GM15510 (cell line): Measurements from ENCODE around the gene ASB4.

ENCODE experiments used
- POLR2A ChIP-seq: IDR thresholded peaks from 3 replicates; pipeline ENCODE4 v1.6.1; 2011; ENCODE audit warnings: borderline replicate concordance; ENCODE audit not compliant: insufficient read length; ENCODE audit errors: extremely low read depth

ASB4 gene, protein sequence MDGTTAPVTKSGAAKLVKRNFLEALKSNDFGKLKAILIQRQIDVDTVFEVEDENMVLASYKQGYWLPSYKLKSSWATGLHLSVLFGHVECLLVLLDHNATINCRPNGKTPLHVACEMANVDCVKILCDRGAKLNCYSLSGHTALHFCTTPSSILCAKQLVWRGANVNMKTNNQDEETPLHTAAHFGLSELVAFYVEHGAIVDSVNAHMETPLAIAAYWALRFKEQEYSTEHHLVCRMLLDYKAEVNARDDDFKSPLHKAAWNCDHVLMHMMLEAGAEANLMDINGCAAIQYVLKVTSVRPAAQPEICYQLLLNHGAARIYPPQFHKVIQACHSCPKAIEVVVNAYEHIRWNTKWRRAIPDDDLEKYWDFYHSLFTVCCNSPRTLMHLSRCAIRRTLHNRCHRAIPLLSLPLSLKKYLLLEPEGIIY

GRCh38 chr7:95485391-95486123 lies at the start of gene ASB4:
Gene ASB4, plus strand, starts transcription at chr7:95485943. Its CDS starts 29 bp downstream, at chr7:95485972.
- TF ChIP-seq POLR2A = no peak

DNA sequence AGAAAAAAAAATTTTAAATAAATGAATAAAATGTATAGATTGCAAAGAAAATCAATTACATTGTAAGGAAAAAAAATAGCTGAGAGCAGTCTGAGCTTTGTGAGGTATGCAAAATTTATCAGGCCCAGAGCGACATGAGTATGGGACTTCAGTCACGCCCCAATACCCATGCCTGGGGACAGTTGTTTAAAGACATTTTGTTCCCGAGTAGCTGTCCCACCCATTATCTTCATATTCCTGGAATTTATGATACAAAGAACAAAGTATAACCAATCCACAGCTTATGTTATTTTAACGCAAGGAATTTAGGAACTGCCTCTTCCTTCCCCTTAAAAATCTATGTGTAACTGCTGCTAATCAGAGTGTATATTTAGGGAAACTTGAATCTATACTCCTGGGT lies 49.3 kb upstream of the ASB4 start:
- TF ChIP-seq POLR2A = no peak

DNA sequence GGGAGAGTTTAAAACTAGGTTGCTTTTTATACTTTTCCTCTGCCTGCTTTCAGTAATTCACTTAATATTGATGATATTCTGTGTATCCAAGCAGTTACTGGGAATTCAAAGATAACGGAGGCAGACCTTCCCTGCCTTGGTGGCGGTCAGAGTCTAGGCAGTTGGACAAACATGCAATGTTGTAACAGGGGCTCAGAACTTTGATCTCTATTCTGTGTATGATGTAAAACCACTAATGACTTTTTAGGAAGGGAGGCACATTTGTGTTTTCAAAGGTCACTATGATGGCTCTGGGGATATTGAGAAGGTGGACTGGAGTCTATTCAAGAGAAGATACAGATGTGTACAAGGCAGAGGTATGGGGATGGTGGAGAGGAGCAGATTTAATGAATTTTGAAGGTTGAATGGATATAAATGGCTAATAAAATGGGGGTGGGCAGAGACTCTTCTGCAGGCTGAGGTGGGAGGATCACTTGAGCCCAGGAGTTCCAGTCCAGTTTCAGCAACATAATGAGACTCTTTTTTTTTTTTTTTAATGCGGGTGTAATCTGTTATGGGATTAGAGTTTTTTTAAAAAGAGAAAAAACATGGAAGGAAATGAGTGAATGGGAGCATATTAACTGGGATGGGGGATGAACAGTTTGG lies 45.2 kb upstream of the ASB4 start:
- TF ChIP-seq POLR2A = no peak

- no peak for TF ChIP-seq POLR2A
Measured at GRCh38 chr7:95441042-95441823, 44.5 kb upstream of the ASB4 start.

- no peak for TF ChIP-seq POLR2A
Measured at GRCh38 chr7:95444796-95445195, 40.9 kb upstream of the ASB4 start.

- no peak for TF ChIP-seq POLR2A
Measured at GRCh38 chr7:95446618-95447017, 39.1 kb upstream of the ASB4 start.

- TF ChIP-seq POLR2A = no peak
Measured at GRCh38 chr7:95454438-95455045, 31.2 kb upstream of the ASB4 start.

GRCh38 chr7:95457947-95458346 lies 27.8 kb upstream of the ASB4 start:
- TF ChIP-seq POLR2A = no peak

GRCh38 chr7:95467912-95468607 lies 17.7 kb upstream of the ASB4 start:
- TF ChIP-seq POLR2A = no peak

DNA sequence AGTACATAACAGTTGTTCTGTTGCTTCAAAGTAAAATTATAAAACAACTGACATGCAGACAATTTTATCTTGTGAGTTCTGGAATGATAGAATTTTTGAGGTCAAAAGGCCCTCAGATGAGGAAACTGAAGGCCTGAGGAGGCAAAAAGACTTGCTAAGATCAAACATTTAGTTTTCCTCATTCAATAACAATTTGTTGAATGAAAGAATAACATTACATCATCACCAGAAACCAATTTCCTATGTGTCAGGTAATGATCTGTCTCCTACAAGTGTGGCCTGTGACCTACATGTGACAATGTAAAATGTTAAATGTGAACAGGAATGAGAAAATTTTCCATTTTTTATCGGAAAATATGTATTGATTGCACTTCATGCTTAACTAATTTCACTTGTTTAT lies 16.6 kb upstream of the ASB4 start:
- no peak for TF ChIP-seq POLR2A

DNA sequence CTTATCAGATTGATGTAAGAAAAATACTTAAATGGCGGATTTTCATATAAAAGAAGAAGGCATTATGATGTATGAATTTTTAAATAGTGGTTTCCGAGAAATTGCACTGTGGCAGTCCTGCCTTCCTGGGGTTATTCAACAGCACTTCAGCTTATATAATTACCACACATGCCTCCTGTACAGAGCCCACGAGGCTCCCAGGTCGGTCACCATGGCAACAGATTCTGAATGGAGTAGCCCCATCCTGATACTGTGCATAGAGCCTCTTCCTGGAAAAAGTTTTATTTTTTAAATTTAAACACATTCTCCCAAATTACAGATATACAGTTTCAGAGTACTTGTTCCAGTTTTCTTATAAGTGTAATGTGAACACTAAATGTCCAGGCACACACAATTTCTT lies 15.9 kb upstream of the ASB4 start:
- no peak for TF ChIP-seq POLR2A

DNA sequence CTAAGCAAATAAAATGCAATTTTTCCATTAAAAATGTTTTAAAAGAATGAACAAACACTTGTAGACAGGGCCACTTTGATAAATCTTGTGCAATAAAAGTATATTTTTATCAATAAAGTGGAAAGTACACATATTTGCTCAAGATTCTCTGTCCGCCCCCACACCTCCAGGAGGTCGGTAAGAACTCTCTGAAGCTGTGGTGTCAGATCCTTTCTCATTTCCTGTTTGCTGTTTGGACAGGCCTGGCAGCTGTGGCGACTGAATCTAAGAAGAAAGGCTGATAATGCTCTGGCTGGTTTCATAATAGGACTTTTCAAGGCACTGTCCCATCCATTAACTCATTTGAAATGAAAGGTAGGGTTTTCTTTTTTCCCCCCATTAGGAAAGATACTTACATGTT lies 15.3 kb upstream of the ASB4 start:
- no peak for TF ChIP-seq POLR2A

GRCh38 chr7:95471071-95471470 lies 14.7 kb upstream of the ASB4 start:
- TF ChIP-seq POLR2A = no peak
